ENCODE measurements around the gene MYOT.

DNA sequence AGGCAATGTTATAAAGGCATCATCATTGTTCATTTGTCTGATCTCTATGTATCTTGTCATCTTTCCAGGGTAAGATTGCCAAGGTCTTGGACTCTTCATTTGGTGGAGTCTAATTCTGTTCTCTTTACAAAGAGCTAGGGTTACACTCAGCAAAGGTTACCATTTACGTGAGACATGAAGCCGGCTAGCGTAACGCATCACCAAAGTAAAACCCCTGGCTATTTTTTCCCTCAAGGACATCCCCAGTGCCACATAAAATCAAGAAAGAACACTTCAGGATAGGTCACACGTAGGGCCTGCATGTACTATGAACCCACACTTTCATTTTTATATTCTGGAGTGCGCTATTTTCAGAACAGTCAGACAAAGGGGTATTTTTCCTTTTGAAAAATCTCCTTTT is 20.0 kb upstream of the MYOT start:
- TF ChIP-seq CTCF (IDR thresholded peaks at IDR 0.05; ENCODE audit: low read depth, low read length, poor library complexity, severe bottlenecking) (no peak), EZH2phosphoT487 (IDR thresholded peaks at IDR 0.05; ENCODE audit: borderline replicate concordance, low read length) (no peak)

All from DOHH2 (cell line).